Caki2 (cell line): Measurements from ENCODE around the gene EFCAB6. TPM values are rescaled to one million over a fixed set of nuclear protein-coding genes. Genes with fewer than 3 reads are reported as not detected.
A peak's percentile ranks its signal among the peaks of the same experiment; 100 is the strongest.

Experiments used
- DNase-seq: peaks from one replicate; pipeline ENCODE4 v3.0.0-alpha.2; 2015; ENCODE audit warnings: low read depth
- in situ Hi-C: cut with HindIII; loops from 2 replicates; pipeline ENCODE4 v1.10.0; 2016; ENCODE audit warnings: low sequenced_read_pairs, low pct_unique_long_range_greater_than_20kb, mixed read lengths
- total RNA-seq: library from RNA; depleted of rRNA; stranded (reverse); fragments of >200 nt; shearing (Covaris generic); gene quantifications from 2 replicates; pipeline ENCODE4 v1.2.3, GENCODE V29; 2014; ENCODE audit warnings: low replicate concordance

The EFCAB6 gene
- total RNA-seq, 1 experiment from 2014 or later = 0.98 TPM

- DNase-seq = no peak
- in situ Hi-C loops = no loop called here
These were observed 9.7 kb upstream of the EFCAB6 start for GRCh38 chr22:43821606-43822425.

- DNase-seq = no peak
- in situ Hi-C loops = no loop called here
These were observed 8.7 kb upstream of the EFCAB6 start for GRCh38 chr22:43820651-43821305.

GRCh38 chr22:43819931-43820640 is 8.0 kb upstream of the EFCAB6 start:
- in situ Hi-C loops = no loop called here
- DNase-seq = no peak

GRCh38 chr22:43819421-43819921 is 7.4 kb upstream of the EFCAB6 start:
- DNase-seq = no peak
- in situ Hi-C loops = no loop called here

- no peak for DNase-seq
- in situ Hi-C loops = no loop called here
These were observed 6.9 kb upstream of the EFCAB6 start for GRCh38 chr22:43818981-43819380.

- no peak for DNase-seq
- in situ Hi-C loops = no loop called here
These were observed 5.3 kb upstream of the EFCAB6 start for GRCh38 chr22:43817402-43817801.

GRCh38 chr22:43814264-43814663 is 2.2 kb upstream of the EFCAB6 start:
- in situ Hi-C loops = no loop called here
- DNase-seq = no peak

GRCh38 chr22:43812890-43813289 is 785 bp upstream of the EFCAB6 start:
- in situ Hi-C loops = no loop called here
- no peak for DNase-seq

- in situ Hi-C loops = no loop called here
- DNase-seq = no peak
These were observed 342 bp downstream of the EFCAB6 start for GRCh38 chr22:43811777-43812148.

GRCh38 chr22:43802897-43803495 is 9.1 kb downstream of the EFCAB6 start:
- no peak for DNase-seq
- in situ Hi-C loops = no loop called here

GRCh38 chr22:43800970-43801369 is 11.1 kb downstream of the EFCAB6 start:
- in situ Hi-C loops = no loop called here
- no peak for DNase-seq

GRCh38 chr22:43798492-43798891 is 13.6 kb downstream of the EFCAB6 start:
- DNase-seq = peak; percentile 78
- in situ Hi-C loops = no loop called here

- in situ Hi-C loops = no loop called here
- no peak for DNase-seq
These were observed 15.5 kb downstream of the EFCAB6 start for GRCh38 chr22:43796567-43796966.

GRCh38 chr22:43795320-43795719 is 16.8 kb downstream of the EFCAB6 start:
- DNase-seq = no peak
- in situ Hi-C loops = no loop called here

- in situ Hi-C loops = no loop called here
These were observed 19.2 kb downstream of the EFCAB6 start for GRCh38 chr22:43792905-43793304.

GRCh38 chr22:43789452-43789851 is 22.7 kb downstream of the EFCAB6 start:
- DNase-seq = peak; percentile 96

More at GRCh38 chr22:43792905-43793304, 19.2 kb downstream of the EFCAB6 start:
- DNase-seq = no peak

GRCh38 chr22:43783777-43784176 is 28.3 kb downstream of the EFCAB6 start:
- in situ Hi-C loops = no loop called here

More at GRCh38 chr22:43789452-43789851, 22.7 kb downstream of the EFCAB6 start:
- in situ Hi-C loops = no loop called here

GRCh38 chr22:43782448-43782847 is 29.7 kb downstream of the EFCAB6 start:
- DNase-seq = no peak
- in situ Hi-C loops = no loop called here

More at GRCh38 chr22:43783777-43784176, 28.3 kb downstream of the EFCAB6 start:
- DNase-seq = no peak
